SU-DHL-6 (cell line): Measurements from ENCODE around the gene CLCN1.
"Not testable (repeated sequence)": the region's sequence is repeated elsewhere in the genome, so short reads cannot be mapped to it uniquely, and the experiment has no call there.

ENCODE experiments used
- H2AFZ ChIP-seq: fragments of 200-600 bp; sonication (generic); 2 replicates; pipeline ENCODE4 v1.6.1; 2014; ENCODE audit warnings: low read depth, mild to moderate bottlenecking, moderate library complexity, mixed read lengths, antibody characterized with exemption, low read length; ENCODE audit not compliant: severe bottlenecking
- H3F3A ChIP-seq: fragments of 200-600 bp; shearing (Covaris generic); 2 replicates; pipeline ENCODE4 v1.6.0; 2016; ENCODE audit warnings: antibody characterized with exemption, mild to moderate bottlenecking; ENCODE audit not compliant: insufficient read depth
- H3K27ac ChIP-seq: fragments of 200-600 bp; sonication (generic); 2 replicates; pipeline ENCODE4 v1.5.1; 2016; ENCODE audit warnings: low read depth, mild to moderate bottlenecking, low read length, moderate library complexity, mixed read lengths
- H3K27me3 ChIP-seq: fragments of 200-600 bp; sonication (generic), shearing (Covaris generic); 2 replicates; pipeline ENCODE4 v1.6.0; 2014; ENCODE audit warnings: mild to moderate bottlenecking, low read length
- H3K36me3 ChIP-seq: fragments of 200-600 bp; sonication (generic); 2 replicates; pipeline ENCODE4 v1.6.1; 2014; ENCODE audit warnings: mild to moderate bottlenecking, low read length, mixed read lengths
- H3K4me2 ChIP-seq: fragments of 300-600, 200-600 bp; shearing (Covaris generic), sonication (generic); 2 replicates; pipeline ENCODE4 v1.6.0; 2014; ENCODE audit warnings: low read length, low read depth, mild to moderate bottlenecking; ENCODE audit not compliant: poor library complexity, severe bottlenecking
- H3K4me3 ChIP-seq: fragments of 200-600 bp; sonication (generic); 2 replicates; pipeline ENCODE4 v1.5.1; 2014; ENCODE audit warnings: antibody characterized with exemption, low read length, mild to moderate bottlenecking, mixed read lengths; ENCODE audit not compliant: insufficient read depth, poor library complexity, severe bottlenecking
- H3K79me2 ChIP-seq: fragments of 200-600 bp; sonication (generic); 2 replicates; pipeline ENCODE4 v1.6.1; 2014; ENCODE audit warnings: mild to moderate bottlenecking, low read length, moderate library complexity; ENCODE audit not compliant: insufficient read depth
- H3K9ac ChIP-seq: fragments of 200-600 bp; sonication (generic); 2 replicates; pipeline ENCODE4 v1.7.0; 2014; ENCODE audit warnings: mild to moderate bottlenecking, low read length
- H3K9me2 ChIP-seq: fragments of 200-600 bp; sonication (generic); replicated peaks from 2 replicates; pipeline ENCODE4 v1.6.1; 2014; ENCODE audit warnings: low read length; ENCODE audit not compliant: insufficient read depth
- H3K9me3 ChIP-seq: fragments of 200-600 bp; sonication (generic); 2 replicates; pipeline ENCODE4 v1.6.1; 2014; ENCODE audit warnings: low read length, mixed read lengths; ENCODE audit not compliant: insufficient read depth
- H4K20me1 ChIP-seq: fragments of 200-600 bp; sonication (generic); 2 replicates; pipeline ENCODE4 v1.6.1; 2014; ENCODE audit warnings: low read depth, mild to moderate bottlenecking, antibody characterized with exemption, low read length, moderate library complexity, mixed read lengths
- EZH2phosphoT487 ChIP-seq: fragments of 200-600 bp; sonication (generic), shearing (Covaris generic); conservative IDR thresholded peaks from 2 replicates; pipeline ENCODE4 v1.6.1; 2018; ENCODE audit warnings: mild to moderate bottlenecking, antibody characterized with exemption, low read length, moderate library complexity, mixed read lengths
- TF ChIP-seq, protein P1 (sequence below): fragments of 200-600 bp; sonication (generic); IDR thresholded peaks from one replicate; pipeline ENCODE4 v1.5.1; 2017; ENCODE audit warnings: antibody characterized with exemption, mild to moderate bottlenecking, low read length, moderate library complexity; ENCODE audit not compliant: insufficient read depth, poor library complexity, severe bottlenecking

Gene CLCN1

DNA sequence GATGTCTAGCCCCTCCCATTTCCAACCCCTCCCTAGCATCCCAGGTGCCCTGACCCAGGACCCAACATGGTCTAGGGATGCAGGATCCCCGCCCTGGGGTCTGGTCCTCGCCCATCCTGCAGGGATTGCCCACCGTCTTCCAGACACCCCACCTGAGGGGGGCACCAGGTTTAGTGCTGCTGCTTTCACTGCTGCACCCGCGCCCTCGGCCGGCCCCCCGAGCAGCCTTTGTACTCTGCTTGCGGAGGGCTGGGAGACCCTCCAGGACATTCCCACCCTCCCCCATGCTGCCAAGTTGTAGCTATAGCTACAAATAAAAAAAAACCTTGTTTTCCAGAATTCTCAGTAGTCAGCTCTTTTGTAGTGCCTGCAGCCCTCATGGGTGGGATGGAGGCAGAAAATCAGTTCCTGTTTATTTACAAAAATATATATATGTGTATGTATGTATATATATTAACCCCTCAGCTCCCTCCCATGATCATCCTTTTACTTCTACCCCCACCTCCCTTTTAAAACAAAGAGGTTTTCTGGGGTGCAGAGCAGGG, 74.9 kb downstream of the CLCN1 start:
- no peak for TF ChIP-seq EZH2phosphoT487
- TF ChIP-seq, protein P1, sequence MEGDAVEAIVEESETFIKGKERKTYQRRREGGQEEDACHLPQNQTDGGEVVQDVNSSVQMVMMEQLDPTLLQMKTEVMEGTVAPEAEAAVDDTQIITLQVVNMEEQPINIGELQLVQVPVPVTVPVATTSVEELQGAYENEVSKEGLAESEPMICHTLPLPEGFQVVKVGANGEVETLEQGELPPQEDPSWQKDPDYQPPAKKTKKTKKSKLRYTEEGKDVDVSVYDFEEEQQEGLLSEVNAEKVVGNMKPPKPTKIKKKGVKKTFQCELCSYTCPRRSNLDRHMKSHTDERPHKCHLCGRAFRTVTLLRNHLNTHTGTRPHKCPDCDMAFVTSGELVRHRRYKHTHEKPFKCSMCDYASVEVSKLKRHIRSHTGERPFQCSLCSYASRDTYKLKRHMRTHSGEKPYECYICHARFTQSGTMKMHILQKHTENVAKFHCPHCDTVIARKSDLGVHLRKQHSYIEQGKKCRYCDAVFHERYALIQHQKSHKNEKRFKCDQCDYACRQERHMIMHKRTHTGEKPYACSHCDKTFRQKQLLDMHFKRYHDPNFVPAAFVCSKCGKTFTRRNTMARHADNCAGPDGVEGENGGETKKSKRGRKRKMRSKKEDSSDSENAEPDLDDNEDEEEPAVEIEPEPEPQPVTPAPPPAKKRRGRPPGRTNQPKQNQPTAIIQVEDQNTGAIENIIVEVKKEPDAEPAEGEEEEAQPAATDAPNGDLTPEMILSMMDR: no peak
- Histone ChIP-seq H3K4me3 (no peak overlapping the region), H3K27ac (no peak overlapping the region), H2AFZ (no peak overlapping the region), H3K4me2 (no peak overlapping the region), H3K9ac (no peak overlapping the region), H3K27me3 (no peaks in the 10 kb centered on the region), H3K9me3 (no peaks in the 10 kb centered on the region), H3K9me2 (no peaks in the 10 kb centered on the region), H3F3A (no peaks in the 10 kb centered on the region), H3K79me2 (no peaks in the 10 kb centered on the region), H4K20me1 (no peaks in the 10 kb centered on the region), H3K36me3 (no peaks in the 10 kb centered on the region)

GRCh38 chr7:143391462-143392404, 75.8 kb downstream of the CLCN1 start:
- Histone ChIP-seq H3K9ac (no peak overlapping the region), H3K9me2 (no peaks in the 10 kb centered on the region), H3K27ac (no peak overlapping the region), H3K36me3 (no peaks in the 10 kb centered on the region), H3K4me2 (no peak overlapping the region), H2AFZ (no peak overlapping the region), H4K20me1 (no peaks in the 10 kb centered on the region), H3K4me3 (no peak overlapping the region), H3K27me3 (no peaks in the 10 kb centered on the region), H3K79me2 (no peaks in the 10 kb centered on the region), H3F3A (no peaks in the 10 kb centered on the region), H3K9me3 (no peaks in the 10 kb centered on the region)
- TF ChIP-seq, protein P1: no peak
- no peak for TF ChIP-seq EZH2phosphoT487

DNA sequence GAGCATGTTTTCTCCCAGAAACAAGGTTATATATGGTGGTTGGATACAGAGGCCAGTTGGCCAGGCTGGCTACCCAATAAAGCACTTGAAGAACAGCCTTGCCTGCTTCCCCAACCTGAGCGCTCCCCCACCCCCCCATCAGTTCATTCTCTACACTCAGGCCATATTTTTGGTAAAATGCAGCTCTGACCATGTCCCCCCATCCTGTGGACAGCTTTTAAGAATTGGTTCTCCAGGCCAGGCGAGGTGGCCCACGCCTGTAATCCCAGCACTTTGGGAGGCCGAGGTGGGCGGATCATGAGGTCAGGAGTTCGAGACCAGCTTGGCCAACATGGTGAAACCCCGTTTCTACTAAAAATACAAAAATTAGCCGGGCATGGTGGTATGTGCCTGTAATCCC, 76.5 kb downstream of the CLCN1 start:
- H3K9me3 ChIP-seq, H3F3A ChIP-seq, H3K27ac ChIP-seq, H3K36me3 ChIP-seq, H3K4me2 ChIP-seq, H2AFZ ChIP-seq, H3K27me3 ChIP-seq, H3K79me2 ChIP-seq, H3K9ac ChIP-seq, H4K20me1 ChIP-seq, H3K4me3 ChIP-seq, H3K9me2 ChIP-seq: not testable (repeated sequence)

- Histone ChIP-seq H3K27ac (no peak overlapping the region), H2AFZ (no peak overlapping the region), H4K20me1 (no peaks in the 10 kb centered on the region), H3K4me3 (no peak overlapping the region), H3K9ac (no peak overlapping the region), H3K4me2 (no peak overlapping the region), H3K36me3 (no peaks in the 10 kb centered on the region), H3K9me2 (no peaks in the 10 kb centered on the region), H3K79me2 (no peaks in the 10 kb centered on the region), H3F3A (no peaks in the 10 kb centered on the region), H3K27me3 (no peaks in the 10 kb centered on the region), H3K9me3 (no peaks in the 10 kb centered on the region)
- TF ChIP-seq EZH2phosphoT487: no peak
- TF ChIP-seq, protein P1: no peak
Measured at GRCh38 chr7:143392875-143393266, 77.0 kb downstream of the CLCN1 start.
